ENCODE results near the gene NOL4L. TPM values are rescaled to one million over a fixed set of nuclear protein-coding genes. Genes with fewer than 3 reads are reported as not detected.

NOL4L gene
- total RNA-seq, 6 experiments from 2014 or later = 12.0 to 16.3 (median 13.2) TPM

DNA sequence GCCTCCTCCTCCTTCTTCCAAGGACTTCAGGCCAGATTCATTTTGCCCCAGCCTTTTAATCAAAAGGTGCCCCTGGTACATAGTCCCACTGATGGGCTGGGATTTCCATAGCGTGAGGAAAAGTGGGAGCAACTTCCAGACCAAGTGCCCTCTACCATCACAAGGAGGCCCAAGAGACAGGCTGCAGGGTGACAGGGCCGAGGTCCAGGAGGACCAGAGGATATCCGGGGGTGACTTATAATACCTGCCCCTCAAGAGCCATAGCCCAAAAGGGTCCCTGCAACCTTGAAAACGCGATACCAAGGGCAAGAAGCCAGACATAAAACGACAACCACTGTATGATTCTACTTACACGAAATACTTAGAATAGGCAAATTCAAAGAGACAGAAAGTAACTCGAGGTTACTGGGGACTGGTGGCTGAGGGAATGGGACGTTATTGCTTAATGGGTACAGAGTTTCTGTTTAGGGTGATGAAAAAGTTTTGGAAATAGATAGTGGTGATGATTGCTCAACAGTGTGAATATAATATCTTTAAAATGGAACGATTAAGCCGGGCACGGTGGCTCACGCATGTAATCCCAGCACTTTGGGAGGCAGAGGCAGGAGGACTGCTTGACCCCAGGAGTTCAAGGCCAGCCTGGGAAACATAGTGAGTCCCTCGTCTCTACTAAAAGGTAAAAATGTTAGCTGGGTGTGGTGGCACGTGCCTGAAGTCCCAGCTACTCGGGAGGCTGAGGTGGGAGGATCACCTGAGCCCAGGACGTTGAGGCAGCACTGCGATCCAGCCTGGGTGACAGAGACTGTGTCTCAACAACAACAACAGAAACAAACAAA is 71.9 kb downstream of the NOL4L start:
- Mint-ChIP-seq H3K4me1 (ENCODE audit: low read depth) (peaks cover 16% of the 10 kb centered on the region; the same call in 1 of the 2 replicates), H3K36me3 (ENCODE audit: low read depth) (no peaks in the 10 kb centered on the region), H3K9me3 (no peaks in the 10 kb centered on the region), H3K27me3 (ENCODE audit: insufficient read depth) (peaks cover 7% of the 10 kb centered on the region), H3K4me3 (no peak overlapping the region), H3K27ac (no peak overlapping the region)
- DNase-seq = no peak
- TF ChIP-seq, protein P1, sequence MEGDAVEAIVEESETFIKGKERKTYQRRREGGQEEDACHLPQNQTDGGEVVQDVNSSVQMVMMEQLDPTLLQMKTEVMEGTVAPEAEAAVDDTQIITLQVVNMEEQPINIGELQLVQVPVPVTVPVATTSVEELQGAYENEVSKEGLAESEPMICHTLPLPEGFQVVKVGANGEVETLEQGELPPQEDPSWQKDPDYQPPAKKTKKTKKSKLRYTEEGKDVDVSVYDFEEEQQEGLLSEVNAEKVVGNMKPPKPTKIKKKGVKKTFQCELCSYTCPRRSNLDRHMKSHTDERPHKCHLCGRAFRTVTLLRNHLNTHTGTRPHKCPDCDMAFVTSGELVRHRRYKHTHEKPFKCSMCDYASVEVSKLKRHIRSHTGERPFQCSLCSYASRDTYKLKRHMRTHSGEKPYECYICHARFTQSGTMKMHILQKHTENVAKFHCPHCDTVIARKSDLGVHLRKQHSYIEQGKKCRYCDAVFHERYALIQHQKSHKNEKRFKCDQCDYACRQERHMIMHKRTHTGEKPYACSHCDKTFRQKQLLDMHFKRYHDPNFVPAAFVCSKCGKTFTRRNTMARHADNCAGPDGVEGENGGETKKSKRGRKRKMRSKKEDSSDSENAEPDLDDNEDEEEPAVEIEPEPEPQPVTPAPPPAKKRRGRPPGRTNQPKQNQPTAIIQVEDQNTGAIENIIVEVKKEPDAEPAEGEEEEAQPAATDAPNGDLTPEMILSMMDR (IDR thresholded peaks at IDR 0.05) = no peak

GRCh38 chr20:32512047-32512385 is 73.1 kb downstream of the NOL4L start:
- Mint-ChIP-seq H3K4me1 (ENCODE audit: low read depth) (peaks cover 14% of the 10 kb centered on the region; the same call in 1 of the 2 replicates), H3K27me3 (ENCODE audit: insufficient read depth) (peaks cover 8% of the 10 kb centered on the region)

GRCh38 chr20:32511358-32512046 is 73.6 kb downstream of the NOL4L start:
- DNase-seq = no peak
- TF ChIP-seq, protein P1 (IDR thresholded peaks at IDR 0.05) = no peak
- no peak overlapping the region for H3K4me3 Mint-ChIP-seq
- H3K27ac Mint-ChIP-seq = no peak overlapping the region
- no peaks in the 10 kb centered on the region for H3K36me3 Mint-ChIP-seq (ENCODE audit: low read depth)
- H3K4me1 Mint-ChIP-seq (ENCODE audit: low read depth) = peaks cover 10% of the 10 kb centered on the region; the same call in 1 of the 2 replicates
- H3K27me3 Mint-ChIP-seq (ENCODE audit: insufficient read depth) = peaks cover 11% of the 10 kb centered on the region
- H3K9me3 Mint-ChIP-seq = no peaks in the 10 kb centered on the region

More at GRCh38 chr20:32512047-32512385, 73.1 kb downstream of the NOL4L start:
- Mint-ChIP-seq H3K9me3 (no peaks in the 10 kb centered on the region), H3K36me3 (ENCODE audit: low read depth) (no peaks in the 10 kb centered on the region), H3K27ac (no peak overlapping the region), H3K4me3 (no peak overlapping the region)
- TF ChIP-seq, protein P1 (IDR thresholded peaks at IDR 0.05) = no peak
- DNase-seq = no peak

GRCh38 chr20:32510601-32511357 is 74.4 kb downstream of the NOL4L start:
- Mint-ChIP-seq H3K9me3 (no peaks in the 10 kb centered on the region), H3K27me3 (ENCODE audit: insufficient read depth) (peaks cover 9% of the 10 kb centered on the region; the same call in 1 of the 2 replicates), H3K4me3 (no peak overlapping the region), H3K4me1 (ENCODE audit: low read depth) (peaks cover 10% of the 10 kb centered on the region; the same call in 1 of the 2 replicates), H3K36me3 (ENCODE audit: low read depth) (no peaks in the 10 kb centered on the region), H3K27ac (no peak overlapping the region)
- TF ChIP-seq, protein P1 (IDR thresholded peaks at IDR 0.05) = no peak
- no peak for DNase-seq

- H3K4me1 Mint-ChIP-seq (ENCODE audit: low read depth) = peaks cover 10% of the 10 kb centered on the region; the same call in 1 of the 2 replicates
- H3K36me3 Mint-ChIP-seq (ENCODE audit: low read depth) = no peaks in the 10 kb centered on the region
- H3K4me3 Mint-ChIP-seq = no peak overlapping the region
- no peak for DNase-seq
- H3K27ac Mint-ChIP-seq = no peak overlapping the region
- H3K27me3 Mint-ChIP-seq (ENCODE audit: insufficient read depth) = peaks cover 9% of the 10 kb centered on the region; the same call in 1 of the 2 replicates
- TF ChIP-seq, protein P1 (IDR thresholded peaks at IDR 0.05) = no peak
- no peaks in the 10 kb centered on the region for H3K9me3 Mint-ChIP-seq
These were observed 75.0 kb downstream of the NOL4L start for GRCh38 chr20:32510120-32510600.

Data from HFFc6 (cell line).